Nephron (organoid): ENCODE measurements around the gene PITPNB.
A peak's percentile ranks its signal among the peaks of the same experiment; 100 is the strongest.

Source experiments
- H3K27ac Mint-ChIP-seq, 3 experiments: 2 replicates each; pipeline ENCODE4 v1.8.0; 2020; ENCODE audit warnings: mixed read lengths in 3 of 3, mild to moderate bottlenecking in 2 of 3, moderate library complexity in 1 of 3
- H3K27me3 Mint-ChIP-seq: 2 replicates; pipeline ENCODE4 v1.8.0; 2021; ENCODE audit warnings: low read depth, mild to moderate bottlenecking, moderate library complexity, mixed read lengths
- H3K36me3 Mint-ChIP-seq: 2 replicates; pipeline ENCODE4 v1.8.0; 2020; ENCODE audit warnings: low read depth, mixed read lengths
- H3K4me1 Mint-ChIP-seq: 2 replicates; pipeline ENCODE4 v1.8.0; 2020; ENCODE audit warnings: mixed read lengths
- H3K4me3 Mint-ChIP-seq, 3 experiments: 2 replicates each; pipeline ENCODE4 v1.8.0; 2020; ENCODE audit warnings: mild to moderate bottlenecking in 3 of 3, mixed read lengths in 3 of 3, moderate library complexity in 2 of 3
- H3K9me3 Mint-ChIP-seq: 2 replicates; pipeline ENCODE4 v1.8.0; 2020; ENCODE audit warnings: mixed read lengths
- TF ChIP-seq, protein P1 (sequence below), 3 experiments: fragments of 200-600 bp; sonication (generic); IDR thresholded peaks; one replicate each; pipeline ENCODE4 v1.5.0; 2021; ENCODE audit warnings: antibody characterized with exemption in 3 of 3; ENCODE audit not compliant: unreplicated experiment in 3 of 3

PITPNB gene

DNA sequence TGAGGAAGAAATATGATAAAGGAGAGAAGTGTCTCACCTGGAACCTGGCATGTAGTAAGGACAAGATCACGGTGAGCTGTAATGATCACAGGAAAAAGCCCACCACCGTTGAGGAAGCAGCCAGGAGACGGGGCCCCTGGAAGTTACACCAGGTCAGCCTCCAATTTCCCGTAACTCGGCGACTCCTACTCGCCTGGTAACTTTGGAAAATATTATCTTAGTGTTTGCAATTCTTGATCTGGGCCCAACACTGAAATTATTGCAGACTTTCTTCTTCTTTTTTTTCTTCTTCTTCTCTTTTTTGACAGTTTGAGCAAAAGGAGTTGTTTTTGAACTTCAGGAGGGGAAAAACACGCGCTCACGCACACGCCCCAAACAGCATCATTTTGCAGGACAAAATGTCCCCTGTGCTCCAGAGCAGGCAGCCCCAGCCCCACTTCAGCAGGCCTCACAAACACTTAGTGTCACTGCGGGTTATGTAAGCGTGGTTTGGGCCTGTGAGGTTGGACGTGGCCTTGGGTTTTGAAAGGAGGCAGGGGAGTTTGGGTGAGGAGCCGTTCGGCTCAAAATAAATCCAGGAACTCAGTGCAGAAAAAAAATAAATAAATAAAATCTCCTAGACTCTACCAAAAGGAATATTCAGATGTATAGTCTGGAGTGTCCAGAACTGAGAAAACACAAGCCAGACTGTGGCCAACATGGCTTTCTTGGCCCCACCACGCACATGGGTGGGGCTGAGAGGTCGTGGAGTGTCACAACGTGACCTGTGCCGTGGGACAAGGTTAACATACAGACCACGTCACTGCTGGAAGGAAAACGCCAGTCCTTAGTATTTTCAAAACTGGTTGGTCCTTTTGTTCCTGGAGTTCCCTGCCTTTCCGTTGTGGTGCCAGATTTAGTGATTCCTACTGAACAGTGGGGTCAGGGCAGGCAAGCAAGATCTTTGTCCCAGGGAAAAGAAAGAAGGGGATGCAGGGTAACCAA, 91.2 kb downstream of the PITPNB start:
- Mint-ChIP-seq H3K9me3 (peaks cover 2% of the 10 kb centered on the region), H3K36me3 (no peaks in the 10 kb centered on the region), H3K4me1 (peaks cover 8% of the 10 kb centered on the region), H3K4me3 (no peak overlapping the region), H3K27ac (peak overlapping the region; percentile 68 to 78 (median 71)), H3K27me3 (peaks cover 17% of the 10 kb centered on the region)
- TF ChIP-seq, protein P1, sequence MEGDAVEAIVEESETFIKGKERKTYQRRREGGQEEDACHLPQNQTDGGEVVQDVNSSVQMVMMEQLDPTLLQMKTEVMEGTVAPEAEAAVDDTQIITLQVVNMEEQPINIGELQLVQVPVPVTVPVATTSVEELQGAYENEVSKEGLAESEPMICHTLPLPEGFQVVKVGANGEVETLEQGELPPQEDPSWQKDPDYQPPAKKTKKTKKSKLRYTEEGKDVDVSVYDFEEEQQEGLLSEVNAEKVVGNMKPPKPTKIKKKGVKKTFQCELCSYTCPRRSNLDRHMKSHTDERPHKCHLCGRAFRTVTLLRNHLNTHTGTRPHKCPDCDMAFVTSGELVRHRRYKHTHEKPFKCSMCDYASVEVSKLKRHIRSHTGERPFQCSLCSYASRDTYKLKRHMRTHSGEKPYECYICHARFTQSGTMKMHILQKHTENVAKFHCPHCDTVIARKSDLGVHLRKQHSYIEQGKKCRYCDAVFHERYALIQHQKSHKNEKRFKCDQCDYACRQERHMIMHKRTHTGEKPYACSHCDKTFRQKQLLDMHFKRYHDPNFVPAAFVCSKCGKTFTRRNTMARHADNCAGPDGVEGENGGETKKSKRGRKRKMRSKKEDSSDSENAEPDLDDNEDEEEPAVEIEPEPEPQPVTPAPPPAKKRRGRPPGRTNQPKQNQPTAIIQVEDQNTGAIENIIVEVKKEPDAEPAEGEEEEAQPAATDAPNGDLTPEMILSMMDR (IDR thresholded peaks at IDR 0.05; ENCODE audit: unreplicated experiment in 3 of 3), result no peak

DNA sequence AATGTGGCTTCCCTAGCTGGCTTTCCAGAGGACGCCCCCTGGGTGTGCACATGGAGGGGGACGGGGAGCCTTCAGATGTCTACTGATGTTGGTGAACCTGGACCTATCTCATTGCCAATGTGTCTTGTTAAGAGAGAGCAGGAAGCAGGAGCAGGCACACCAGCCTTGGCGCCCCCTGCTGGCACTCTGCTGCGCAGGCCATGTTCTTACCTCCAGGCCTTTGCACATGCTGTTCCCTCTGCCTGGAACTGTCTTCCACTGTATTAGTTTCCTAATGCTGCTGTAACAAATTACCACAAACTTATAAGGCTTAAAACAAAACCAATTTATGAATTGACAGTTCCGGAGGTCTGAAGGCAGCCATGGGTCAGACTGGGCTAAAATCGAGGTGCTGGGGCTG, 93.9 kb downstream of the PITPNB start:
- TF ChIP-seq, protein P1 (IDR thresholded peaks at IDR 0.05; ENCODE audit: unreplicated experiment in 3 of 3), result peak in 1 of 3 experiments; percentile 13

DNA sequence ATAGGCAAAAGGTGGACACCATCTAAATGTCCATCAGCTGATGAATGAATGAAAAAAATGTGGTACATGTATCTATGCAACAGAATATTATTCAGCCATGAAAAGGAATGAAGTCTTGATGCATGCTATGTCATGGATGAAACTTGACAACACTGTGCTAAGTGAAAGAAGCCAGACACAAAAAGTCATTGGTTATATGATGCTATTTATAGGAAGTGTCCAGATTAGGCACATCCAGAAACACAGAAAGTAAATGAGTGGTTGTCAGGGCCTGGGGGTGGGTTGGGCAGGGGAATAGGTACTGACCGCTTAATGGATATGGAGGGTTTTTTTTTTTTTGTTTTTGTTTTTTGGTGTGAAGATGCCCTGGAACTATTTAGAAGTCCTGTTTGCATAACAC, 95.8 kb downstream of the PITPNB start:
- Mint-ChIP-seq H3K27me3 (peaks cover 8% of the 10 kb centered on the region), H3K9me3 (peaks cover 7% of the 10 kb centered on the region), H3K27ac (no peak overlapping the region), H3K36me3 (no peaks in the 10 kb centered on the region), H3K4me1 (peaks cover 8% of the 10 kb centered on the region), H3K4me3 (no peak overlapping the region)
- TF ChIP-seq, protein P1 (IDR thresholded peaks at IDR 0.05; ENCODE audit: unreplicated experiment in 3 of 3), result no peak

More for the DNA sequence above, 93.9 kb downstream of the PITPNB start:
- H3K9me3 Mint-ChIP-seq, result peaks cover 7% of the 10 kb centered on the region
- no peaks in the 10 kb centered on the region for H3K36me3 Mint-ChIP-seq
- peaks cover 17% of the 10 kb centered on the region for H3K27me3 Mint-ChIP-seq
- H3K4me1 Mint-ChIP-seq, result peaks cover 8% of the 10 kb centered on the region
- no peak overlapping the region for H3K4me3 Mint-ChIP-seq
- H3K27ac Mint-ChIP-seq, result no peak overlapping the region

DNA sequence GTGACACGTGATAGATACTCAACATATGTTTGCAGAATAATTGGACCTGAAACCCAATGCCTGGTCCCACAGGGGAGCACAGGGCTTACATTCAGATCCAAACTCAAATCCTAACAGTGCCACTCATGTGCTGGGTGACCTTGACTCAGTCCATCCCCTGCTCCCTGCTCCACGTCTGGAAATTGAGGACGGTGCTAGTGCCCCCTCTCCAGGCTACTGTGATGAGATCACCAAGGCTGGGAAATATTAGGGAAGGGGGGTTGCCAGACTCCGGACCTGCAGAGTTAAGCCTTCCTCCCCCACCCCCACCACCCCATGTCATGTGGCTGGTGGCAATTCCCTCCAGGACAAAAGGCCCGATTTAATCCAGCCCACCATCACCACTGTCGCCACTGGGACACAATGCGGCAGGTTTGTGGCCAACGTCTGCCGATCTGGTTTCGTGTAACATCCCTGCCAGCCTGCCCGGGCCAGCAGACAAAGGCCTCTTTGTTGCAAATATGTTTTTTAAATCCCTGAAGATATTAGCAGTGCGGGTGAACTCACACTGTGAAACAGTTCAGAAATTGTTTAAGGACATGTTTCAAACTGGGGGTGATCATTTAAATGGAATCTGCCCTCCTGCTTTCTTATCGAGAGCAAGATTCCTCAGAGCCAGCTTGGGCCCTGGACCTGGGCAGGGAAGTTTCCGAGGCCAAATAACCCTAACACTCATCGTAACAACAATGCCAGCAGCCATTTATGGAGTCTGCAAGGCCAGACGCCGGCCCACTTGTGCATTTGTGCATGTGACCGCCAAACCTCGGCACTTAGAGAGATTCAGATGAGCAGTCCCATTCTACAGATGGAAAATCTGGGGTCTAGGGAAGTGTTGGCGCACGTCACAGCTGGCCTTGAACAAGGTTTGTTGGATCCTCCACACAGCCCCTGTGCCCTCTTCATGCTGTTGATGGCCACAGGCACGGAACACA, 97.9 kb downstream of the PITPNB start:
- H3K36me3 Mint-ChIP-seq, result no peaks in the 10 kb centered on the region
- peak overlapping the region; percentile 59 to 81 (median 63) for H3K27ac Mint-ChIP-seq
- peaks cover 8% of the 10 kb centered on the region for H3K27me3 Mint-ChIP-seq
- peaks cover 7% of the 10 kb centered on the region for H3K9me3 Mint-ChIP-seq
- TF ChIP-seq, protein P1 (IDR thresholded peaks at IDR 0.05; ENCODE audit: unreplicated experiment in 3 of 3), result no peak
- no peaks in the 10 kb centered on the region for H3K4me1 Mint-ChIP-seq
- H3K4me3 Mint-ChIP-seq, result no peak overlapping the region

DNA sequence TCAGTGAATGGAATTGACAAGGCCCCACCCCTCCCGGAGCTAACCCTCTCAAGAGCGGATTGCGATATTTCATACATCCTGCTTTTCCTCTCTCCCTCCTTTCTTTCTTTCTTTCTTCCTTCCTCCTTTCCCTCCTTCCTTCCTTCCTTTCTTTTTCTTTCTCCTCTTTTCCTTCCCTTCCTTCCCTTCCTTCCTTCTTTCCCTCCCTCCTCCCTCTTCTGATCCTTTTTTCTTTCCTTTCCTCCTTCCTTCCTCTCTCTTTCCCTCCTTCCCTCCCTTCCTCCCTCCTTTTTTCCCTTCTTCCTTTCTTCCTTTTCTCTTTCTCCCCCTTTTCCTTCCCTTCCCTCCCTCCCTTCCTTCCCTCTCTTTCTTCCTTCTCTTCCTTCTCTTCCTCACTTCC, 102.5 kb downstream of the PITPNB start:
- no peaks in the 10 kb centered on the region for H3K36me3 Mint-ChIP-seq
- peaks cover 2% of the 10 kb centered on the region for H3K4me1 Mint-ChIP-seq
- H3K27me3 Mint-ChIP-seq, result peaks cover 16% of the 10 kb centered on the region
- H3K9me3 Mint-ChIP-seq, result peaks cover 2% of the 10 kb centered on the region
- H3K4me3 Mint-ChIP-seq, result no peak overlapping the region
- no peak overlapping the region for H3K27ac Mint-ChIP-seq
- TF ChIP-seq, protein P1 (IDR thresholded peaks at IDR 0.05; ENCODE audit: unreplicated experiment in 3 of 3), result no peak
